H1 (cell line): Measurements from ENCODE around the gene PHGDH. TPM values are rescaled to one million over a fixed set of nuclear protein-coding genes. Genes with fewer than 3 reads are reported as not detected.

Source experiments
- ASH2L ChIP-seq: fragments of 200-600, 300-600 bp; sonication (generic); IDR thresholded peaks from one replicate; pipeline ENCODE4 v1.7.1; 2017; ENCODE audit warnings: low read length
- KDM1A ChIP-seq: fragments of 200-600, 300-600 bp; sonication (generic); IDR thresholded peaks from 2 replicates; pipeline ENCODE4 v1.7.1; 2016; ENCODE audit warnings: mild to moderate bottlenecking, low read length, borderline replicate concordance
- MAFK ChIP-seq: IDR thresholded peaks from 2 replicates; pipeline ENCODE4 v1.6.1; 2012; ENCODE audit warnings: low read depth, mild to moderate bottlenecking, improper control_type of control experiment, low read length
- POU5F1 ChIP-seq: IDR thresholded peaks from 2 replicates; pipeline ENCODE4 v1.6.1; 2011; ENCODE audit warnings: low read depth, mild to moderate bottlenecking, low read length, moderate library complexity
- polyA plus RNA-seq, 7 experiments: library from polyadenylated mRNA; depleted of rRNA in 3 of 7; stranded (reverse) in 5 of 7; unstranded in 2 of 7; fragments of >200 nt in 5 of 7; fragments of 200-250 nt in 2 of 7; gene quantifications; 1 replicate in 5 of 7; 2 replicates in 1 of 7; 4 replicates in 1 of 7; pipeline versions ENCODE4 v1.2.1 to v1.2.3, GENCODE V29; 2011 to 2013; ENCODE audit warnings: missing spikeins in 2 of 7, mixed read lengths in 2 of 7
- total RNA-seq: library from RNA; stranded (reverse); fragmentation: NEBNext Ultra II Directional; extraction: Animal tissue kit (Norgen Biotek cat#: 25700); gene quantifications from 2 replicates; pipeline ENCODE4 v1.2.1, GENCODE V29; 2021
- TF ChIP-seq, protein P1 (sequence below): IDR thresholded peaks from 2 replicates; pipeline ENCODE4 v1.6.1; 2011; ENCODE audit warnings: low read depth, mild to moderate bottlenecking, low read length; ENCODE audit not compliant: insufficient read depth

PHGDH gene
- total and polyA plus RNA-seq, 2 of the 8 experiments (the other 6 are each of a cell fraction or from before 2014, with no cell fraction given): 358 to 687 TPM

DNA sequence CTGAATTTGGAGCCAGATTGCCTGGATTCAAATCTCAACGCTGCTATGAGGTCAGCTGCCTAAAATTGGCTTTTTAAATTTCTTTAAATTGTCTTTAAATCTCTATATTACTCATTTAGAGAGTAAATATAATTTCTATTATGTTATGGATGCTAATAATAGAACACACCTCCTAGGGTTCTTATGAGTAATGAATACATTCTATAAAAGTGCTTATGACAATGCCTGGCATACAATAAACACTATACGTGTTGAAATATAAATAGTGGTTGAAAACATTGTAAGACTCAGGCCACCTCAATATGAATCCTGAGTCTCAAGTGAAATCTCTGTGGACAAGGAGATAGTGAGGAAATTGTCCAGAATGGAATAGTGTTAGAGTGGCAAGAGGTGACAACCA, 31.0 kb upstream of the PHGDH start (continued):
- TF ChIP-seq KDM1A (no peak), MAFK (no peak), POU5F1 (no peak), ASH2L (no peak)
- TF ChIP-seq, protein P1, sequence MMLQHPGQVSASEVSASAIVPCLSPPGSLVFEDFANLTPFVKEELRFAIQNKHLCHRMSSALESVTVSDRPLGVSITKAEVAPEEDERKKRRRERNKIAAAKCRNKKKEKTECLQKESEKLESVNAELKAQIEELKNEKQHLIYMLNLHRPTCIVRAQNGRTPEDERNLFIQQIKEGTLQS: no peak
